Left lung (tissue), 10 donors: ENCODE measurements around the gene POMGNT2. TPM values are rescaled to one million over a fixed set of nuclear protein-coding genes. Genes with fewer than 3 reads are reported as not detected.
A peak's percentile ranks its signal among the peaks of the same experiment; 100 is the strongest.

ENCODE experiments used
- ATAC-seq: fragments of 200-7000 bp; cut with Tn5 transposase; one replicate; pipeline ENCODE4 v1.9.1; 2020; ENCODE audit warnings: moderate library complexity
- DNase-seq, 4 donors: peaks; one replicate each; pipeline ENCODE4 v3.0.0-alpha.2; 2013 to 2020
- H3K27ac ChIP-seq, 2 donors: fragments of 200-600 bp; sonication (generic) in 1 of 2; one replicate each; pipeline versions ENCODE4 v1.5.0 to v1.8.0; 2020 to 2021
- H3K27me3 ChIP-seq, 2 donors: fragments of 200-600 bp; sonication (generic) in 1 of 2; one replicate each; pipeline versions ENCODE4 v1.5.0 to v1.8.0; 2020 to 2021
- H3K36me3 ChIP-seq, 2 donors: fragments of 200-600 bp; sonication (generic) in 1 of 2; one replicate each; pipeline versions ENCODE4 v1.5.0 to v1.8.0; 2020 to 2021
- H3K4me1 ChIP-seq, 2 donors: fragments of 200-600 bp; one replicate each; pipeline ENCODE4 v1.8.0; 2021
- H3K4me3 ChIP-seq, 2 donors: fragments of 200-600 bp; sonication (generic) in 1 of 2; one replicate each; pipeline versions ENCODE4 v1.5.0 to v1.8.0; 2020 to 2021; ENCODE audit warnings: mild to moderate bottlenecking in 1 of 2
- H3K9me3 ChIP-seq, 2 donors: fragments of 200-600 bp; sonication (generic) in 1 of 2; one replicate each; pipeline versions ENCODE4 v1.5.0 to v1.8.0; 2020 to 2021
- intact Hi-C, 2 donors: fragments of 100-400 bp; cut with DNase I; formaldehyde crosslinking; loops; one replicate each; pipeline versions ENCODE4 v1.11.2 to v1.14.2; 2022
- polyA plus RNA-seq, 6 donors: library from polyadenylated mRNA; unstranded; fragments of 120-200 nt; gene quantifications; one replicate each; pipeline ENCODE4 v1.2.1, GENCODE V29; 2013; ENCODE audit not compliant: insufficient read length in 6 of 6
- total RNA-seq, 2 donors: library from RNA; stranded (reverse); fragmentation: NEBNext Ultra II Directional; extraction: Animal tissue kit (Norgen Biotek cat#: 25700); gene quantifications; one replicate each; pipeline ENCODE4 v1.2.1, GENCODE V29; 2021
- TF ChIP-seq, protein P1 (sequence below), 2 donors: fragments of 200-600 bp; sonication (generic) in 1 of 2; IDR thresholded peaks; one replicate each; pipeline versions ENCODE4 v1.5.0 to v1.8.0; 2021; ENCODE audit warnings: antibody characterized with exemption in 2 of 2
- donor health status: DM: no; HTN: yes; CAD: no.
- donor health status: DM: no; HTN: no; CAD: no.

POMGNT2 gene
- total and polyA plus RNA-seq, 8 donors: 14.6 to 18.6 (median 16.1) TPM

DNA sequence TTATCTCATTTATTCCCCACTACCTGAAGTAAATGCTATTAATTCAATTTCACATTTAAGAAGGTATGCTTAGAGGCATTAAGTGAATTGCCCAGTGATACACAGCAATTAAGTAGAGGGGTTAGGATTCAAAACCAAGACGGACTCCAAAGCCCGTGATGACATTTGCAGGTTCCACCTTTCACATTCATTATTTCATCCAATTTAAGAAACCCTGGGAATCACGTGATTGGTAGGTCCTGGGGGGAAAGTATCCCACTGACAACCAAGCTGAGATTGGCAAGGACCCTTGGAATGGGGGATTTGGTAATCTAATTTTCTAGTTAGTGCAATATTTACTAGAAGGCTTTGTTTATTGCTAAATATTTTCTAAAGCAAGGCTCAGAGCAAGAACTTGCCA lies 1.8 kb downstream of the POMGNT2 start:
- ATAC-seq (no peak), DNase-seq (no peak)
- Histone ChIP-seq H3K4me3 (no peak overlapping the region), H3K36me3 (no peaks in the 10 kb centered on the region), H3K27ac (no peak overlapping the region), H3K9me3 (no peaks in the 10 kb centered on the region), H3K27me3 (no peaks in the 10 kb centered on the region), H3K4me1 (peaks cover 13 to 24% of the 10 kb centered on the region in 2 donors)
- intact Hi-C loops: no loop called here
- TF ChIP-seq, protein P1, sequence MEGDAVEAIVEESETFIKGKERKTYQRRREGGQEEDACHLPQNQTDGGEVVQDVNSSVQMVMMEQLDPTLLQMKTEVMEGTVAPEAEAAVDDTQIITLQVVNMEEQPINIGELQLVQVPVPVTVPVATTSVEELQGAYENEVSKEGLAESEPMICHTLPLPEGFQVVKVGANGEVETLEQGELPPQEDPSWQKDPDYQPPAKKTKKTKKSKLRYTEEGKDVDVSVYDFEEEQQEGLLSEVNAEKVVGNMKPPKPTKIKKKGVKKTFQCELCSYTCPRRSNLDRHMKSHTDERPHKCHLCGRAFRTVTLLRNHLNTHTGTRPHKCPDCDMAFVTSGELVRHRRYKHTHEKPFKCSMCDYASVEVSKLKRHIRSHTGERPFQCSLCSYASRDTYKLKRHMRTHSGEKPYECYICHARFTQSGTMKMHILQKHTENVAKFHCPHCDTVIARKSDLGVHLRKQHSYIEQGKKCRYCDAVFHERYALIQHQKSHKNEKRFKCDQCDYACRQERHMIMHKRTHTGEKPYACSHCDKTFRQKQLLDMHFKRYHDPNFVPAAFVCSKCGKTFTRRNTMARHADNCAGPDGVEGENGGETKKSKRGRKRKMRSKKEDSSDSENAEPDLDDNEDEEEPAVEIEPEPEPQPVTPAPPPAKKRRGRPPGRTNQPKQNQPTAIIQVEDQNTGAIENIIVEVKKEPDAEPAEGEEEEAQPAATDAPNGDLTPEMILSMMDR (IDR thresholded peaks at IDR 0.05): no peak

DNA sequence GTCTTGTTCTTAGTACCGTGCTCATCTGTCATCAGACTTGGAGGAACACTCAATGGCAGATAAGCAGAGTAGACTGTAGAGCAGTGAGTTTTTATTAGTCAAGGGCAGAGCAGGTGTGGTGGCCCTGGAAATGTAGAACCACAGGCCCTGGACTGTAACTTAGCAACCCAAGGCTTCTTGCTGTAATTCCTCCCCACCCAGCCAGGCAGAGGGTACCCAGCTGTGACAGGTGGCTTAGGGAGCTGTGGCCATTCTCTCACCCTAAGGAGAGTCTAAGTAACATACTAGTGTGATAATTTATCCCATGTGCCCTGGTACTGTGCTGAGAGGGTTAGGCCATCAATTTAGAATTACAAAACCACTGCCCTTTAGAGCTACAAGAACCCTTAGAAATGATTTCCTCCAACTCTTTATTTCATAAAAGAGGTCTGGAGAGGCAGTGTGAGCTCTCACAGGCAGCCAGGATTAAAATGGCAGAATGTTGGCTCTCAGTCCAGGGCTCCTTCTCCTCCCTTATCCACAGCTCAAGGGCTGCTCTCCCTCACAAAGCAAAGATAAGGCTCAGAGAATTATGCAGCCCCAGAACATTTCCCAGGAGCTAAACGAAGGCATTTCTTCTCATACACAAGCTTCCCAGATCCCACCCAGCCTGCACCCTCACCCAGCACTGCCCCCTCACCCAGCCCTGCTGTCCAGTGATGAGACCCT lies 3.0 kb downstream of the POMGNT2 start:
- Histone ChIP-seq H3K4me1 (peaks cover 13 to 24% of the 10 kb centered on the region in 2 donors), H3K4me3 (no peak overlapping the region), H3K9me3 (no peaks in the 10 kb centered on the region), H3K36me3 (no peaks in the 10 kb centered on the region), H3K27ac (peak overlapping the region in 1 of 2 donors; percentile 17), H3K27me3 (no peaks in the 10 kb centered on the region)
- ATAC-seq (peak; percentile 28), DNase-seq (peak in 1 of 4 donors; percentile 24)
- TF ChIP-seq, protein P1 (IDR thresholded peaks at IDR 0.05): no peak
- intact Hi-C loops: no loop called here

DNA sequence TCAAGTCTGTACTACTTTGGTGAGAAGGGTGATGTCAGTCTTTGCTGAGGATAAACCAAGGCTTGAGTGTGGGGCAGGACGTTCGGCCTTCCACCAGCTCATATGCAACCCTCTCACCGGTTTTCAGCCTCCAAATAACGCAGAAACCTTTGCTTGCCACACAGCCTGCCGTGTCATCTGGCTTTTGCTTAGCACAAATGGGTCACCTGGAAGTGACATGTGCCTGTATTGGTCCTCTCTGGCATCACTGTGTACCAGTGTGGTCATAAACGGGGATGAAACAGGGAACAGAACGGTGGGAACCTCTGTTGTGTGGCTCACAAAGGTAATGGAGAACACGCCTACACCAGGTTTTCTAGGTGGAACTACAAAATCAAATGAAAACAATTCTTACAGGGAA lies 7.1 kb downstream of the POMGNT2 start:
- no peaks in the 10 kb centered on the region for H3K9me3 ChIP-seq
- H3K27ac ChIP-seq: no peak overlapping the region
- no peak overlapping the region for H3K4me3 ChIP-seq
- no peaks in the 10 kb centered on the region for H3K36me3 ChIP-seq
- no peaks in the 10 kb centered on the region for H3K27me3 ChIP-seq
- peaks cover 1 to 5% of the 10 kb centered on the region in 2 donors for H3K4me1 ChIP-seq
- no peak for ATAC-seq
- intact Hi-C loops: no loop called here
- TF ChIP-seq, protein P1 (IDR thresholded peaks at IDR 0.05): no peak
- DNase-seq: no peak

DNA sequence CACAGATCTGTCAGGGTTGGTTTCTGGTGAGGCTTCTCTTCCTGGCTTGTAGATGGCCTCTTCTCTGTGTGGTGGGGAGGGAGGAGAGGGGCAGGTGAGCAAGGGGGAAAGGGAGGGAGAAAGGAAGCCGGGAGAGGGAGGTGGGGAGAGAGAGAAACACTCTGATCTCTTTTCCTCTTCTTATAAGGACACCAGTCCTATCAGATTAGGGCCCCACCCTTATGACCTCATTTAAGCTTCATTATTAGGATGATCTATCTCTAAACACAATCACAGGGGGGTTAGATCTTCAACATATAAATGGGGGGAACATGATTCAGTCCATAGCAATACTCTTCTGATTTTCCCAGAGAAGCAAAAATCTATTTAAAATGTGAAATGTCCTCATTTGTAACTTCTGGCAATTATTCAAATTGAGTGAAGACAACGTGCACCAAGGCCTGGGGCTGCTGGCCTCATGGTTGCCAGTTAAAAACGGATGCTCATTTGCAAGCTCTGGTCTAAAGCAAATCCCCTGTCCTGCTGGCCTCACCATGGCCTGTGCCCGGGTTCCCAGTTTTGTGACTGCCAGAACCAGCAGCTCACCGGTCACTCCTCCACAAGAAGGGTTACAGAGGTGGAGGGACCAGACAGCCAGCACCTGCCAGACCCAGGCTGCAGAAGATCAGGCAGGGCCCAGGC lies 8.3 kb downstream of the POMGNT2 start:
- no peak overlapping the region for H3K27ac ChIP-seq

DNA sequence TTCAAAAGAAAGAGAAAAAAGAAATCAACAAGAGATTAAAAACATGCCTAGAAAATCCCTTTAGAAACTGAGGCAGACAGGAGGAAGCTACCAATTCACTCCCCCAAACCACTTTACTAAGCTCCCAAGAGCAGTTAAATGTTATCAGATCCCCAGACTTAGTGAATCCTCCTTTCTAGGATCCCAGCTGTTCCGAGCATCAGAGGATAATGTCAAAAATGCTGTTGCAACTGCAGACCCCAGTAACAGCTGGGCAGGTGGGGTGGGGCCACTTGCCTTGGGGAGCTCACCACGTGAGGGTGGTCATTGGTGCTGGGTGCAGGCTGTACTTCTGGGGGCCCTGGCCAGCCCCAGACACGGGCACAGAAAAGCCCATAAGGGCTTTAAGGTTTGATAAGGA lies 9.1 kb downstream of the POMGNT2 start:
- Histone ChIP-seq H3K27ac (no peak overlapping the region), H3K27me3 (no peaks in the 10 kb centered on the region)
- intact Hi-C loops: no loop called here

More for the DNA sequence above, 8.3 kb downstream of the POMGNT2 start:
- no peaks in the 10 kb centered on the region for H3K36me3 ChIP-seq
- no peaks in the 10 kb centered on the region for H3K27me3 ChIP-seq
- no peaks in the 10 kb centered on the region for H3K4me1 ChIP-seq
- ATAC-seq: no peak
- TF ChIP-seq, protein P1 (IDR thresholded peaks at IDR 0.05): no peak
- intact Hi-C loops: no loop called here
- no peak overlapping the region for H3K4me3 ChIP-seq
- no peak for DNase-seq
- H3K9me3 ChIP-seq: no peaks in the 10 kb centered on the region

More for the DNA sequence above, 9.1 kb downstream of the POMGNT2 start:
- H3K9me3 ChIP-seq: no peaks in the 10 kb centered on the region
- no peaks in the 10 kb centered on the region for H3K4me1 ChIP-seq
- DNase-seq: no peak
- no peak for ATAC-seq
- H3K36me3 ChIP-seq: no peaks in the 10 kb centered on the region
- TF ChIP-seq, protein P1 (IDR thresholded peaks at IDR 0.05): no peak
- H3K4me3 ChIP-seq: no peak overlapping the region
